Femur (tissue), 1 donor: ENCODE results near the gene MAP3K9.
A peak's percentile ranks its signal among the peaks of the same experiment; 100 is the strongest.

ENCODE experiments used
- DNase-seq: peaks from one replicate; pipeline ENCODE4 v3.0.0-alpha.2; 2017

Gene MAP3K9

DNA sequence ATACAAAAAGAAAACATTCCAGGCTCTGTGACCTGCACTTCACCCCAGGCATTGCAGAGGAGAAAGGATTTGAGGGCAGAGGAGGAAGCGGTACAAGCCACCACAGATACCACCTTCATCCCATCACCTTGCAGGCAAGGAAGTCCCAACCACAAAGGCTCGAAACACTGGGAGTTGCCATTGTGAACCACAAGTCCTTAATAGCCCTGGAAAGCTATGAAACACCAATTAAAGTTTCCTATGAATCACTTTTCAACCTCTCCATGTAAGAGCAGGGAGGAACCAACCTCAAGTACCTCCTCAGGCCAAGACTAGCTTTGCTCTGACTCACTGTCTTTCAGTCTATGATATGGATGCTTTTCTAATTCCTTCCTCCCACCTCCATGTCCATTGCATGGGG is 27.0 kb downstream of the MAP3K9 start:
- DNase-seq: no peak

DNA sequence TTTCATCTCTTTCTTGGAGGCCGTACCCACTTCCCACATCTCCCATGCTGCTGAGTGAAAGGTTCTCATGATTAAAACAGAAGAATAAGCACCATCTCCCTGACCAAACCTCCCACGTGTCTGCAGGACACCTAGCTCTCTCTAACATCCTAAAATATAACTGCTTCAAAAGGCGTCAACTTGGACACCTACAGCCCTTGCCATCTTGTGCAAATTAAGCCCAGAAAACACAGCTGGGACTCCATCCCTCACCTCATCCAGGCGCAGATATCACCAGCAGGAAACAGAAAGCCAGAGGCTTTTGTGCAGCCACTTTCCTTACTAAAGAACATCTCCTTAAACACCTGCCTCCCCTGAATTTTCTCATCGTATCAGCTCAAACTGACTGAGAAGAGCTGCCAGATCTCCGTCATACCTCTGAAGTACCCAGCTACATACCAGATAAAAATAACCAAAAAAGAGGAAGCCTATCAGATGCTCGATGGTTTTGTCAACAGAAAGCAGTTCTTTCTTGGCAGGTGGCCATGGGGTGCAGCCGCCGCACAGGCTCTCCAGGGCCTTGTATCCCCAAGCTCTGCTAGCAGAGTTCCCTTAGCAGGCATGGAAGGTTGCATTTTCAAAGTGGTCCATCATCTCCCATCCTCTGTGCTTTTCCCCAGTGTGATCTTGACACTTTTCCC is 28.8 kb downstream of the MAP3K9 start:
- peak; percentile 34 for DNase-seq

DNA sequence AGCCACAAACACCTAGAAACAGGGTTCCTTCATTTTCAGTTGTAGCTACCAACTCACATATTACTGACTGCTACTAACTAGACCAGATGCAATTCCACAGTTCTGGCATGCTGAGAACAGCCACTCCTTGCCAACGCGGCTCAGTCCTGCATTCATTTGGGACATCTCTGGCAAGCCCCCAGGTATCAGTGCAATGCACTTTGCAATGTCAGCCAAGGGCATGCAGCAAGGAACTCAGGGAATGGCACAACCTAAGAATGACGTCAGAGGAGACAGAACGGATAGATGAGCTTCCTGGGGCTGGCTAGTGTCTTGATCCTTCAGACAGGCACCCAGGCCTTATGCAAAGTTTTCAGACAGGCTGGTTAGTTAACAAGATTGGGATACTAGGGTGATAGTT is 29.6 kb downstream of the MAP3K9 start:
- DNase-seq: no peak

DNA sequence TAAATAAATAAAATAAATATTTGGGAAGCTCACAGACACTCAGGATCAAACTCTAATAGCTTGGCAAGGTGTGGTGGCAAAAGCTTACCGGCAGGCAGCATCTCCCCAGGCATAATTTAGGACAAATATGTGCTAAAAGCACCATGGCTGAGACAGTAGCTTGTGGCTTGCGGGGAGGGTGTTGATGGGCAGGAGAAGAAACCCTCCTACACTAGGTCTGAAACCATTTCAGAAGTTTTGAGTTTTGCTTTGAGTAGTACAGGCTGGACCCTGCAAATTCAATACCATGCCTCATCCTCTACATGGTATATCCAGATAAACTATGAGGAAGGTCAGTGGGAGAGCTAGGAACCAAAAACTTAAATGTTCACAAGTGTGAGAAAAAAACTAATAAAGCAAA is 33.1 kb downstream of the MAP3K9 start:
- no peak for DNase-seq

DNA sequence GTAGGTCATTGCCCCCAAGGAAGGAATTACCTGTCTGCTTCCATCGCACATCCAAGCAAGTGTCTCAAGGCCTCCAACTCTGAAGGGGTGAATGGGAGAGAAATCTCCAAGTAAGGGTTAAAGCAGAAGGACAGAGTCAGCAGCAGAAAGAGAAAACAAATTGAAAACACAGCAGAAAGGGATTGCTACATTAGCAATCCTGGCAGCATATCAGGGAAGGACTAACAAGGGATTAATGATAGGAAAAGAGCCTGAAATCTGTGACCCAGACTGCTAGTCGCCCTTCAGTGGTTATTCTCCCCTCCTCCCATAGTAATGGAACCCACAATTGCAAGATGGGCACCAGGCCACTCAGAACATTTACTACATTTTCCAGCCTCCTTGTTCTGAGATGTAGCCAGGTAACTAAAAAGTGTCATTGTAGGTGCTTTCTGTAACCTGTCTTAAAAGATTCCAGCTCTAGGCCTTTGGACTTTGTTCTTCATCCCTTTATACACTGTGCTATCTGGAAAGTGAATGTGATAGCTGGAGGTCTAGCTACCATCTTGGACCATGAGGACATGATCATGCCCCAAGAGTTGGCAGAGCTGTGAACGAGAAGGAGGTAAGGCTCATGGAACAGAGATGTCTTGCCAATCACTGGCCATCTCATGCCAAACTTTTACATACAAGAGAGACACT is 36.0 kb downstream of the MAP3K9 start:
- DNase-seq: no peak

DNA sequence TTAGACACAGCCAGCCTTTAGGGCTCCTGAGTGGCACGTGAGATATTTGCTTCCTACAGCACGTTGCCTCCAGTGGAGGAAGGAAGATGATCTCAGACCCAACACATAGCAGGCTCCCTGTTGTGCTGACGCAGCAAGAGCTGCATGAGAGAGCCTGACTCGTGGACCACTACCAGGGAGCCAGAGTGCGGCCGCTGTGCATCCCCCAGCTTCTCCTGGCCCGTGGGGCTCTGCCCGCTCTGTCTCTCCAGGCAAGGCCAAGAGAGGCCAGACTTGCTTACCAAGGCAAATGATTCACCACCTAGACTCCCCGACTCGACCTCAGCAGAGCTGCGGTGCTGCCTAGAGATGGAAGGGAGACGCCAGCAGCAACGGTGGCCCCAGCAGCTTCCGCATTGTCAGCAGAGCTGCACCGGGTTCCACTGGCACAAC is 37.5 kb downstream of the MAP3K9 start:
- DNase-seq: no peak

DNA sequence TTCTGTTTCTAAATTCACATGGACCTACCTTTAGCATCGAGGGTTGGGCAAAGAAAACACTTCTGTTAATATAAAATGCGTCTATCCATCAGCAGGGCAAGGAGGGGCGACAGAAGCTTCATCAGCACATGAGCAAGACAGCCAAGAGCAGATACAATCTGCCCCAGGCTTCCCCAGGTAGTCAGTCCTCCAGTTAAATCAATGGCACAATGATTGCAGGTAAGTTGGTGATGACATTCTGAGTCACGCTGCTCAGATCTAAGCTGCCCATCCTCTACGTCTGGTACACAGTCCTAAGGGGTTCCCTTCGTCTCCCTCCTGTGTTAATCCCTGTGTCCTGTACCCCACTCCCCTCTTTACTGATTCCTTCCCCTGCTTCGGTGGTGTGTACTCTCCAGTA is 38.8 kb downstream of the MAP3K9 start:
- no peak for DNase-seq

DNA sequence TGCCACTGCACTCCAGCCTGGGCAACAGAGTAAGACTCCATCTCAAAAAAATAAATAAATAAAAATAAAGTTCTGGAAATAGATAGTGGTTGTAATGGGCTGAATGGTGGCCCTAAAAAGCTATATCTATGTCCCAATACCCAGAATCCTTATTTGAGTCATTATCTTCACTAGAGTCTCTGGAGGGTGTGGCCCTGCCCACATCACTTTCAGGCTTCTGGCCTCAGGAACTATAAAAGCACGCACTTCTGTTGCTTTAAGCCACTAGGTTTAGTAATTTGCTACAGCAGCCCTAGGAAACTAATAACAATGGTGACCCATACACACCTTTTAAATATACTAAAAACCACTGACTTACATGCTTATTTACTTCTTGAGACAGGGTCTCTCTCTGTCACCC is 49.9 kb downstream of the MAP3K9 start:
- DNase-seq: no peak

DNA sequence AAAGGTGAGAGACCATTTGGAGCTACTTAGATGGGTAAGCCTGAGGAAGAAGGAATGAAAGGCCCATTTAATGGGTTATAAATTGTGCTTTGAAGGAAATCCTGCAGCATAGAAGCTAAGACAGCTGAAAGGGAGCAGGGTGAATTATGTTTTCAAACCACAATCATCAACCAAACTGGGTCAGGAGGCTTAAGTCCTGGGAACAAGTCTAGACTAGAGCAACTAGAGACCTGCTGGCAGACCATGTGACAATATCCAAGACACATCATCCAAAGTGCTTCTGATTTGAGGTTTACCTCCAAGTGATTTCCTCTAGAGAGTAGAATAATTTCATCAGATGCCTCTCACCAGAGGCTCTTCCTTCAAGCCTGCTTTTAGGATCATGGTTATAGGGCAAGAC is 53.7 kb downstream of the MAP3K9 start:
- no peak for DNase-seq

DNA sequence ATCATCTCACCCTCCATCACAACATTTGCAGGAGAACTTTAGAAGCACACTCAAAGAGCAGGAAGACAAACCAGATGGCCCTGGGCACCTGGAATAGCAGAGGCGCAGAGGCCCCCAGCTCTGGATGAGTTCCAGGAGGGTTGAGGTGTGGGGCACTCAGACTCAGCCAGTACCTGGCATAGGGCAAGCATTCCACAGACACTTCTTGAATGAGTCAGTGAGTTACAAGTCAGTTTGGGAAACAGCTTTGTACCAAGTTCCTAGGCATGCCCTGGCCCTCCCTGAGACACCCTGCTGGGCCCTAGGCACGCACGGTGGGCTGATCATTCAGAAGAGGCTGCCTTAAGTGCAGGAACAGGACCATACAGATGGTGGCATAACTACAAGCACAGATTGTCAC is 54.3 kb downstream of the MAP3K9 start:
- no peak for DNase-seq

DNA sequence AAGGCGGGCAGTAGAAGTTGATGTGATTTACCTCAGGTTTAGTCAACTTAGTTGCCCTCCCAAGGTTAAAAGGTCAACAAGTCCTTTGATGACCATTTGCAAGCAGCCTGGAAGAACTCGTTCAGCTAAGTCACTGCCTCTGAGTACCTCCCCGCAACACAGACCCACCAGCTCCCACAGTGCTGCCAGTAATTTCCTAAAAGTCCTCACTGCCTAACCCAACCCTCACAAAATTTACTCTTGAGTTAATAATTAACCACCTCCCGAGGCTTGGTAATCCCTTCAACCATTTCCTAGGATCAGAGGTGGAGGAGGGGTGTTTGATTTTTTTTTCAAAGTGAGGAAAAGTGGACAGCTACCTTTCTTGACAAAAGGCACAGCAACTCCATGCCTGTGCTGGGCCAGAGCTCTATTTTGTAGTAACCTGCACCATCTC is 55.8 kb downstream of the MAP3K9 start:
- DNase-seq: no peak

DNA sequence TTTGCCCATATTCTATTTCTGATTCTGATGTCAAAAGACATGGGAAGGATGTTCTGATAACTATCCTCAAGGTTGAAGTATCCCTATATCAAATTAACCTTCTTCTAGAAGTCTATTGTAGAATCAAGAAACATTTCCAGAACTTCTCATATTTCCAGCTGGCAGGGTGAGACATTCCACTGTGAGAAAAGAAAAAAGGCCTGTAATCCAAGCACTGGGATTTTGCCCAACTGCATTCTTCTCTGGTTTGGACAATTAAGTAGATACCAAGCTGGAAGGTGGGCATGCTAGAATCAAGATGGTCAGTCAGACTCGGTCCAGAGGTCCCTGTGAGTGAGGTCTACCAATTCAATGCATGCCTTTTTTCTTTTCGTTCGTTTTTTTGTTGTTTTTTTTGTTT is 60.9 kb downstream of the MAP3K9 start:
- DNase-seq: no peak

DNA sequence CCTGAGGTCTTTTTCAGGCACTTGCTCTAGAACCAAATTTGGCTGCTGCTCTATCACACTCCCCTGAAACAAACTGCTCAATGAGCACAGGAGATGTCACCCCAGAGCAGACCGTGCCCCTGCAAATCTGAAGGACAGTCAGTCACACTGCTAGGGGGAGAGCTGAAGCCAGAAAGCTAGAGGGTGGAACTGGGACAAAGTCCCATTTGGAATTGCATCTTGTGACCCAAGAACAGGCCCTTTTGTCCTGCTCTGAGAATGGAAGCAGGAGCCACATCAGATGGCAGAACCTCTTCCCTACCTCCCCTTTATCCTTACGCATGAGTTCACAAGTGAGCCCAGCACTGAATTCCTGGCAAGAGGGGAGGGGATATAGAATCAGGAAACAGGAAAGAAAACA is 64.7 kb downstream of the MAP3K9 start:
- no peak for DNase-seq

DNA sequence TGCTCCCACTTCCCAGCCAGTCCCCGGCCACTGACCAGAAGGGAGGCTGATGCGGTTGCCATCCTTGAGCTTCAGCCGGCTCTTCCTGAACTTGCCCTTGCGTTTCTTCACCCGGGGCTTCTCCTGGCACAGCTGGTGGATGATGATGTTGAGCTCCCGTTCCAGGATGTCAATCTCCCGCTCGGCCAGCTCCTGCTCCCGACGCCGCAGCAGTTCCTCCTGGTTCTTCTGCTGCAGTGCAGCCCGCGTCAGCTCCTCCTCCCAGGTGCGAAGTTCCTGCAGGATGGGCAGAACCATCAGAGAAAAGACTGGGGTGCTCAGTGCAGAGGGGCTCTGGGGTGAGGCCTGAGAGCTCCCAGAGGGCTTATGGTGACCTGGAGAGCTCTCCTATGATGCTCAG is 67.0 kb downstream of the MAP3K9 start:
- no peak for DNase-seq

DNA sequence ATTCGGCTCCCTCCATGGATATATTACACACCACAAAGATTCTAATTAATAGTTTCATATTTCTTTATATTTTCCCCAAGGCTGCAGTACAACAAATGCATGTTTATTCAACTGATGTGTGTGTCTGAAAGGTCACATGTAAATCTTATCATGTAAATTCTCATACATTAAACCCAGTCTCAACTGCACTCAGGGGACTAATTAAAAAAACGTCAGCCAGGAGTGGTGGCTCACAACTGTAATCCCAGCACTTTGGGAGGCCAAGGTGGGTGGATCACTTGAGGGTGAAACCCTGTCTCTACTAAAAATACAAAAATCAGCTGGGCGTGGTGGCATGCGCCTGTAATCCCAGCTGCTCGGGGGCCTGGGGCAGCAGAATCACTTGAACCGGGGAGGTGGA is 67.8 kb downstream of the MAP3K9 start:
- no peak for DNase-seq

DNA sequence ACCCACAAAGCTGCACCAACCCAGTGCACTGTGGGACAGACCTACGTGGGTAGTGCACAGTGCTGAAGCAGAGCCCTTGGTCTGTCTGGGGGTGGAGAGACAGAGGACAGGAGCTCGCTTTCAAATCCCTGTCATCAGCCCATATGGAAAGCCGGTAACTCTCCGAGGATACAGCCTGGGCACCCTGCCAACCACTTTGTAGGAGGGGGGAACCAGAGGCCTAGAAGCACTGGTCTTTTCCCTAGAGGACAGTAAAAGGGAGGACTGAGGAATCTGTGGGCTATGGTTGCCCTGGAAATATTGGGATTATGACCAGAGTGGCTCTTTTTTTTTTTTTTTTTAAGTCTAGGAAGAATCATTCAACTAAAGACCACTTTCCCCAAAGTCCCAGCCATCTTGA is 74.3 kb downstream of the MAP3K9 start:
- peak; percentile 34 for DNase-seq

DNA sequence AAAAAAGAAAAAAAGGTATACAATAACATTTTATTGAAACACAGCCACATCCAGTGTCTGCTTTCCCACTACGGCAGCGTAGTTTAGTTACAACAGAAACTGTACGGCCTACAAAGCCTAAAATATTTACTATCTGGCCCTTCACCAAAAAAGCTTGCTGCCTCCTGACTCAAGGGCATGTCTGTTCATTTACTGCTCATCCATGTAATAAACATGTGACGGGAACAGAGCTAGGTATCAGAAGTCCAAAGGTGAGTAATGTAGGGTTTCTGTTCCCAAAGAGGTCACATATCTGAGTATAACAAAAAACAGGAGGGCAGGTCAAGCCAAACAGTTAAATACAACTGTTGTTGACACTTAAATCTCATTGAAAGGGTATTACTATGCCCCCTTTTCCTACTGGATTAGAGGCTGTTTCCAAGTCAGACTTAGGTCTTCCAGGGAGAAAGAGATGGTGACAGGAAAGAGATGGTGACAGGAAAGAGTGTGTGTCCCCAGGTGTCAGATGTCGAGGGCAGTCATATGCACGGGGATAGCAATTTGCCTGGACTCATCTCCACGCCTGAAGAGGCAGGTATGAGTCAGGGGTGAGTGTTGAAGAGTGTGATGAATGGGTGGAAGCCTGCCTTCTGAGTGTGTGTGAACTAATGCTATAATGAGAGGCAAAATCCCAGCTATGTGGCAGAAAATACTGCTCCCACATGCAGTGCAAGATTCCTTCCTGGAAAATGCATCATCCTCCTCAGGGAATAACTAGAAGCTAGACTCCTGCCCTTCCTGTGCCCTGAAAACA is 77.7 kb downstream of the MAP3K9 start:
- no peak for DNase-seq

DNA sequence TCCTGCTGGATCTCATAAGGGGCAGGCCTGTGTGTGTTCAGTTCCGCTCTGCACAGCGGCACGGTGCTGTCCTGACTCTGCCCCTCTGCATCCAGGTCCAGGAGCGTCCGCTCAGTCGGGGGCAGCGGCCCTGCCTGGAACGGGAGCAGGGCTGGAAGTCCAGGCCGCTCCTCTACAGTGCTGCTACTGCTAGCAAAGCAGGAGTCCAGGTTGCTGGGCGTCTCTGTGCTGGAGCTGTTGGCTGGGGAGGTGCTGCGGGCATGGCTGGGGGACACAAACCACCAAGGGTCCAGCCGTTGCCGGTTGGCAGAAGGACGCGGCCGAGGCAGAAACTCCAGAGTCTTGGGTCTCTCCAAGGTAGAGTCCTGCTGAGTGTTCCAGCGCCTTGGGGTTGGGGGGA is 78.9 kb downstream of the MAP3K9 start:
- no peak for DNase-seq

DNA sequence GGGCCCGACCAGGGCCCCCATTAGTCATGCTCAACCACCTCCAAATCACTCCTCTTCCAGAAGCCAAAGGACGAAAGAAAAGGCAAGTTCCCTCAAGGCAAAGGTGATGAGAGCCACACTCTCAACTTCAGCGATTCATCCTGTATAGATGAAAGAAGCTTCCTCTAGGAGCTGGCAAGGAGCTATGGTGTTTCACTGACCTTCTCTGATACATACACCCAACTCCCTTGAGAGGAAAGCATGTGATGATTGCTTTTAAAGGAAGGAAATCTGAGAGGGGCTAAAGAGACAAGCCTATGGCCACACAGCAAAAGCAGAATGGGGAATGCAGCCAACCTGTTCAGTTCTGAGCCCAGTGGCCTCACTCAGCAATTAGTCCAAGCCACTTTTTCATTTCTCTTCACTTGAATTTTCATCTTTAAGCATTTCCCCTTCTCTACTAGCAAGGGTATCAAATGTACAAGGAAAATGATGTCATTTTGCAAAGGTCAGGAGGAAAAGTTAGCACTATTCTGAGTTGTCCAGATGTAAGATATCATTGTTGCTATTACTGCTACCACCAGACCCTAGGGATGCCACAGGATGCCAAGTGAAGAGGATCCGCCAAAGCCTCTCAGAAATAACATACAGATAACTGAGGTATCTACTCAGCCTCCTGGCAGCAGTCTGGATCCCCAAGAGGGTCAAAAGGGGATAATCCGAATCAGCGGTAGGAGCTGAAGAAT is 82.5 kb downstream of the MAP3K9 start:
- DNase-seq: no peak

DNA sequence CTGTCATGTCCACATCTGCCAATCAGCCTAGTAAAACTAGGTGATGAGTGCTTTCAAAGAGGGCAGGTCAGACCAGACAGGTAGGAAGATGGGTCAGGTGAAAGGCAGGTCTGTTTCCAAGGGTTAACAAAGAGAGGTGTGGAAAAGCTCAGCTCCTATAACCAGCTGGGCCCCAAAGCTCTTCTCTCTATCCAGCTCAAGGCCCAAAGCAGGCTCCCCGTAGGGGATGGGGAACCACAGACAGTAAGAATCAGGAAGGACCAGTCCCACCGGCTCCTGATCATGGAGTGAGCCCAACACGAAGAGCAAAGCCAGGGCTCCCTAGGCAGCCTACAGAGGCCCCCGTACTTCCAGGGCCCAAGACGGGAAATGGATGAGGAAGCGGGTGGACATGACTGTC is 84.4 kb downstream of the MAP3K9 start:
- DNase-seq: no peak

DNA sequence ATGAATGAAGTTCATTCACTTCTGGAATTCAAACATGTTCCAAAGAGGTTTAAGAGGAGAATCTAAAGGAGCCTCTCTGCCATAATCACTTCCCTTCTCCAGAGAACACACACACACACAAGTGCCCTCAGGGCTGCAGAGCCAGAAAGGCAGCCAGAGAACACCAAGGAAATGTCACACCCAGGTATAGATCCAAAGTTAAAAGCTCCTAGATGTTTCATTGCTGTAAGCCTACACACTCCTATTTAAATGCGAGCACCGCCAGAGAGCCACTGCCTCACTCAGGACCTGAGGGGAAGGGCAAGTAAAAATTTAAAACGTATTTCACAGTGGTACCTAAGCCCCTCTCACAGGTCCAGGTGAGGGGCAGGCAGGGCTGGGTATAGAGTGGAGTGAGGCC is 85.2 kb downstream of the MAP3K9 start:
- no peak for DNase-seq

DNA sequence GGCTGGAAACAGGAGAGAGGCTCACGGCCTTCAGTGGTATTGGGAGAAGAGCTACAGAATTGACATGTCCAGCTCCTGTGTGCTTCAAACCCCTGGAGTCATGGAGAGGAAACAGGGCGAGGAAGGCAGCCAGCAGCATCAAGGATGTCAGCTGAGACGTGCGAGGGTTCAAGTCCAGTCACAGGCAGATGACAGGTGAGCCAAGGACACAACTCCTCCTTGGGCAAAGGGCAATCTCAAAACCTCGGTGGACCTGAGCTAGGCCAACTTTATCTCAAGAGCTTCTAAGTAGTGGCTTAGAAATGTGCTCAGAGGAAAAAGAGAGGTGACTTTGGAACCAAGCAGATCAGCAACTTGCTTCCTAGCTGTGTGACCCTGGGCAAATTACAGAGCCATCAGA is 86.0 kb downstream of the MAP3K9 start:
- no peak for DNase-seq

DNA sequence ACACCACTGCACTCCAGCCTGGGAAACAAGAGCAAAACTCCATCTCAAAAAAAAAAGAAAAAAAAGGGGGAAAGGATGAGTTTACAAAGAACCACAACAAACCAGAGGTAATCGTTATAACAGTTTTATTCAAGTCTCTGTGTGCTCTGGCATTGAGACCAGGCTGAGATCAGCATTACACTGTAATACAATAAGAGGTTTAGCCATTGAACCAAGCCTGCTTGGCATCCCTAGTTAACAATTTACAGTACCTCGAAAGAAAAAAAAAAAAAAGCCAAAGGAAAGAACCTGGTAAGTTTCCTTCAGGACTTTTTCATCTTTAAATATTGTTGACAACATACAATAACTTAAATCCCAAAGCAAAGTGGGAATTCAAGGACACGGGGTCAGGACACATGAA is 86.9 kb downstream of the MAP3K9 start:
- DNase-seq: no peak
